ENCODE measurements around the gene SUGP2.

Gene SUGP2

GRCh38 chr19:19033426-19034203, at the start of gene SUGP2, which contains the start of gene ARMC6:
Gene SUGP2 (minus strand): TSS chr19:19033517. CDS start chr19:19031071, 2,446 bp downstream.
Gene ARMC6 (plus strand): TSS chr19:19033603. CDS start chr19:19034210, 607 bp downstream.
- peak; percentile 80 for DNase-seq

GRCh38 chr19:19081642-19082151, 48.4 kb upstream of the SUGP2 start:
- DNase-seq = no peak

GRCh38 chr19:19079571-19079970, 46.3 kb upstream of the SUGP2 start:
- DNase-seq = no peak

- no peak for DNase-seq
Observed at GRCh38 chr19:19078801-19079200, 45.5 kb upstream of the SUGP2 start.

DNA sequence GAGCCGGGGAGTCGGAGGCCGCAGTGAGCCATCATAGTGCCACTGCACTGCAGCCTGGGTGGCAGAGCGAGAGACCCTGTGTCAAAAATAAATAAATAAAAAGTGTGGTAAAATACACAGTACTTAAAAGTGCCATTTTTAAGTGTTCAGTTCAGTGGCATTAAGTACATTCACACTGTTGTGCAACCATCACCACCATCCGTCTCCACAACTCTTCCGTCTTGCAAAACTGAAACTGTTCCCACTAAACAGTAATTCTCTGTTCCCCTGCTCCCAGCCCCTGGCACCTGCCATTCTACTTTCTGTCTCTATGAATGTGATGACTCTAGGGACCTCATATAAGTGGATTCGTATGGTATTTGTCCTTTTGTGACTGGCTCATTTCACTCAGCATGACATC, 43.8 kb upstream of the SUGP2 start:
- DNase-seq = no peak

DNA sequence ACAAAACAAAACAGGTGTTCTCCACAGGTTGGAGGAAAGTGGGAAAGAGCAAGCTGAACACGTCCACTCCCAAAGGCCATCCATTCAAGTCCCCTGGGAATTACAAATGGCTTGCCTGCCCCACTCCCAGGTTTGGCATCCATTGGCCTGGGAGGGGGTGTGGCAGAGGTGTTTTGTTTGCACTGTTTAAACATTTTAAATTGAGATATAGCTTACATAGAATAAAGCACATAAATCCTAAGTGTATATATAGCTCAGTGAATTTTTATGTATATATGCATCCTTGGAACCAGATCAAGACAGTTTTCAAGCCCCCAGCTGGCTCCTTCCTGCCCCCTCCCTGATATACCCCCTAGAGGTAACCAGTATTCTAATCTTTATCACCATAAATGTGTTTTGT, 43.2 kb upstream of the SUGP2 start:
- DNase-seq = no peak

GRCh38 chr19:19075126-19075525, 41.8 kb upstream of the SUGP2 start:
- DNase-seq = no peak

DNA sequence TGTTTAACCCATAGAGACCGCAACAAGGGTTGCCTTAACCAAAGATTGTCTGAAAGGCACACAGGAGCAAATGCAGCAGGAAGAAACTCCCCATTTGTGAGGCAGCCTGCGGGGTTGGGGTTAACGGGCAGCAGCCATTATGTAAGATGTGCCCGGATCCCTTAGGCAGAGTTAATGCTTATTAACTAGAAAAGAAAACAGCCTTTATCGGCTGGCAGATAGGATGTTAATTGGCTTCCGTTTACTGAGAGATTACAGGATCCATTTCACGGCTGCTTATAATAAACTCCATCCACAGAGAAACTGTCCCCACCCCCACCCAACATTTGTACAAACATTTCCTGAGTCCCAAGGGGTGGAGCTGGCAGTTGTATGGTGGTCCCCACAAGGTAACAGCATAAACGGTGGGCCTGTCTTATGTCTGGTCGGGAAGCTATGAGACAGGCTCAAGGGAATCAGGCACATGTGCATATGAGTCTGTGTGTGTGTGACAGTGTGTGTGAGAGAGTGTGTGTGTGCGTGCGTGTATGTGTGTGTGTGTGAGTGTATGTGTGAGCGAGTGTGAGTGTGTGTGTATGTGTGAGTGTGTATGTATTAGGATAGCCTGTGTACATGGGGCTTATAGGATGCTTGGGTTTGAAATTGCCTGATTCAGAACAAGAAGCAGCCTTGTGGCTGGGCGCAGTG, 41.0 kb upstream of the SUGP2 start:
- DNase-seq = no peak

- DNase-seq = no peak
Observed at GRCh38 chr19:19071897-19072296, 38.6 kb upstream of the SUGP2 start.

- no peak for DNase-seq
Observed at GRCh38 chr19:19068659-19069654, 35.6 kb upstream of the SUGP2 start.

DNA sequence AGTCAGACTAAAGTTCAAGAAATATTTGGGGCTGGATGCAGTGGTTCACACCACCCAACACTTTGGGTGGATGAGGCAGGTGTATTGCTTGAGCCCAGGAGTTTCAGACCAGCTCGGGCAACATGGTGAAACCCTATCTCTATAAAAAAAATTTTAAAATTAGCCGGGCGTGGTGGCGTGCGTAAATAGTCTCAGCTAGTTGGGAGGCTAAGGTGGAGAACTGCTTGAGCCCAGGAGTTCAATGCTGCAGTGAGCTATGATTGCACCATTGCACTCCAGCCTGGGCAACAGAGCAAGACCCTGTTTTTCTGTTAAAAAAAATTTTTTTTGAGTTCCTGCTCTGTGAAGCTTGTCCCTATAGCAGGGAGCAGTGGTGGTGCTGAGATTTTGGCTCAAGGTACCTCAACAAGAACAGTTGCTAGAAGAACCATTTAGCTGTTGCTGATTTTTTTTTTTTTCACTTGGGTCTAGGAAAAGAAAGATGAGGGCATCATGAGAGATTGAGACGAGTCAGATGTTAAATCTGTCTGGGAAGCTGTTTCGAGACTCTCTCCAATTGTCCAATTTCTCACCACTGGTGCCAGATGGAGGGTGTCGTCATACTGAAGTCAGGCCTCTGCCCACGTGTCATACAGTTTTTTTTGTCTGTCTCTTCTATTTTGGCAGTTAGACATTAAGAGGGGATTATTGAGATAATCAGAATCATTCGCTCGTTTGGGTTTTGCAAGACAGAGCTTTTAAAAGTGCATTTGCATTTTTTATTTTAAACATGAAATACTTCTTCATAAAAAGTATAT, 34.2 kb upstream of the SUGP2 start:
- DNase-seq = no peak

DNA sequence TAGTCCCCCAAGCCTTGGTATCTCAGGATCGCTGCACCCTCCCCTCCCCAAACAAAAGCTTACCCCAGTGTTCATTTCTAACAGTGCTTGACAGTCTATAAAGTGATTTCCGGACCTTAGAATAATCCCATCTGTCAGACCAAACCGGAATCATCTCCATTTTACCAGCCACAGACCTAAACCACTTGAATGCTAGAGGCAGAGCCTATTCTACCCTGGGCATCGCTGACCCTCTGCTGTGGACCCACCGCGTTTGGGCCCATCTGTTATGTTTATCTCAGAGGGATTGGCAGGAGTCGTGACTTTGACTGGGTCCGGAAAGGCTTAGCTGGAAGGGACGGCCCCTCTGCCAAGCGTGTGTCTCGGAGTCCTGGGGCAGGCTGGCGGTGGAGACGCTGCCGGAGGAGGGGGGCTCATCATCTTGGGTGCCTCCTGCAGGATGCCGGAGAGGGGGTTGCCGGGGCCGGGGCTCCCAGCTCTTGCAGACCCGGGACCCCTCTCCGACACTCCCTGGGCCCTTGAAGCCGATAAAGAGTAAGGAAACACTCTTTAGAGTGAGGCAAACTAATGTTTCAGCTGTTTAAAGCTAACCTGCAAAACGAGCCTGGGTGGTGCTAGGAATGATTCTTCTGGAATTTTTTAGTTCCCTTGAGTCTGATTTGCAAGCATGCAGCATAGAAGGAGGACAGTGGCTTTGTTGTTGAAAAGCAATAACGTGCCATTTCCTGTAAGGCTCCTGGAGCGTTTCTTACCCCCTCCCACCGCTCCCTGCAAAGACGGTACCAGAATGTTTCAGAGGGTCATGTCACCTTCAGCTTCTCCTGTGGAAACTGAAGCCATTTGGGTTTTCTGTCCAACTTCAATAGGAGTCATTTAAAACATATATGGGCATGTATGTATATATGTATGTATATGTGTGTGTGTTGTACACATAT, 31.8 kb upstream of the SUGP2 start:
- DNase-seq = no peak

- peak; percentile 12 for DNase-seq
Observed at GRCh38 chr19:19064098-19064722, 30.9 kb upstream of the SUGP2 start.

DNA sequence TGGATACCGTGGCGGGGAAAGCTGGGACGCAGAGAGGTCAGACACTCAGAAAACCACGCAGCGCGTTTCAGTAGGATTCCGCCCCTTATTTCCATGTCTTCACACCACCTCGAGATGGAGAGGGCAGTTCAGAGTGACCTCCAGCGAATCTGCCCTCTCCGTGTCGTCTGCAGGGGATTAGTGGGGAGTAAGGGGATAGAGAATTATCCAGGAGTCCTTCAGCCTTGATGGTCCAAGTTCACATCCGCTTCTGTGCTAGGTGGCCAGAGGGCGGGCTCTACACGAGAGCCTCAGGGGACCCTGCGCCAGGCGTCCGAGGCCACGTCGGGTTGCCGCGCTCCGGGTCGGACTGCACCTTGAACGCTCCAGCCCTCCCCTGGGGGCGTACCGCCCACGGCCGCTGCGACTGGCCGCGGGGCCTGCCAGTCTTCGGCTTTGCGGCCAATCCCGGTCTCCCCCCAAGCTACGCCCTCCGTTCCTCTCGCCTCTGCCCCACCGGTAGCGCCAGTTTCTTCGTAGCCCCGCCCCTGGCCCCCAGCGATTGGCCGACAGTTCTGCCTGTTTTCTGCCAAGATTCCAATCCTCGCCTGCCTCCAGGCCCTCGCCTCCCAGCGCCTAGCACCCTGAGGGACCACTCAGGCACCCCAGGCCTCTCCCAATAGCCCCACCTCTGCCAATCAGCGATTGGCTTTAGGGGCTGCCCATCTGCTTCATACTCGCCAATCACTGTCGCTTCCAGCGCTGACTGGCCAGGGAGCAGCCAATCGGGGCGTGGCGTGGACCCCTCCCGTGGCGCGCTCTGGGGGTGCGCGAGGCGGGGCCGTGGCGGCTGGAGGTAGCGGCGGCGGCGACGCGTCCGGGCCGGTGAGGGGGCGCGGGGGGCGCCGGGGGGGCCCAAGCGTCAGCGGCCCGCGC, 30.1 kb upstream of the SUGP2 start, which contains the start of gene SLC25A42:
Gene SLC25A42 (plus strand): TSS at position 812 of the 915 bp plus-strand sequence. CDS start 32,131 bp downstream, outside the sequence.
- peak; percentile 95 for DNase-seq

DNA sequence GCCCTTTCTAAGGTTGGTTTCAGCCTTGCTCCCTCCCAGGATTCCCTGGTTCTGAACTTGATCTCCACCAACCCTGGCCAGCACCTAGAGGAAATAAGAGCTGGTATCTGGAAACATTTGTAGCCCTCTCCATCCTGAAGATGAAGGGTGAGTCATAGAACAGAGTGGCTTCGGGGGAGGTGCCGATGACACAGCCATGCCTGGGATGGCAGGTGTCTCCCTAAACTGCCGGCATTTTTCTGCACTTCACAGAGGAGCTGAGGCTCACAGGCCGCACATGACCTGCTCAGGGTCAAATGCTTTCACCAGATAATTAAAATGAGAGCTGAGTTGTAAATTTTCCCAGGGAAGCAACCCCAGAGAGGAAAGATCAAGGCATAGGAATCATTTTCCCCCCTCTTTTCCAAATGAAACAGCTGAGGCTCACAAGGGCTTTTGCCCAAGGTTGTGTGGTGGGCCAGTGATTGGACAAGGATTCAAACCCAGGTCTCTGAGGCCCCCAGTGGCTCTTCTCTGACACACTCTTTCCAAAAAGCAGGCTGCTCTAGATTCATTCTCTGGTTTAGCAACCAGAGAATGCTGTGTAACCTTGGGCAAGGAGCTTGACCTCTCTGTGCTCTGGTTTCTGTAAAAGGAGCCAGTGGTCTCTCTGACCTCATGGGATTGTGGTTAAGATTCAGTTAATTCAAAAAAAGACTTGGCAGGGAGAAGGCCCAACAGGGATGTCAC, 29.3 kb upstream of the SUGP2 start:
- DNase-seq = no peak

DNA sequence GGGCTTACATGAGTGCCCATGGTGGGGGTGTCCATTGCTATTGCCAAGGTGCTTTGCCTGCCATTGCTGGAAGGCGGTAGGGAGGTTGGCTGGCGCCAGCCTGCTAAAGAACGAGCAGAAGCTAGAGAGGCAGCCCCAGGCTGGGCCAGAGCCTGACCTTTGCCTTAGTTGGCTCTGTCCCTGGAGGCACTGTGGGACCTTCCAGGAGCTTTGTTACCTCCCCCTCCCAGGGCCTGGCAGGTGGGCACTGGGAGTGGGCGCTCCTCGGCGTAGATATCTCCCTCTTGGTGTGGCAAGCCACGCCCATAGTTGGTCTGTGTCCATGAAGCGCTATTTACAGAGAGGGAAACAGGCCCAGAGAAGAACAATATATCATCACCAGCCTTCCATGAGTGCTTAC, 28.2 kb upstream of the SUGP2 start:
- DNase-seq = no peak

GRCh38 chr19:19059837-19060611, 26.7 kb upstream of the SUGP2 start:
- DNase-seq = no peak

Measured in activated T-cell treated with anti-CD3 and anti-CD28 coated beads for 4 hours (primary cell).